ENCODE data around the gene LTBP1.

- TF ChIP-seq POLR2A (IDR thresholded peaks at IDR 0.05; ENCODE audit: low read depth, low read length) = no peak
- no peak for TF ChIP-seq POLR2AphosphoS5 (IDR thresholded peaks at IDR 0.05; ENCODE audit: low read depth, low read length)
These were observed 116.0 kb downstream of the LTBP1 start for GRCh38 chr2:33062665-33063250.

Data from GM12892 (cell line).